Loucy (cell line): ENCODE measurements around the gene SPI1.

Experiments used
- H2AFZ ChIP-seq: fragments of 200-600 bp; sonication (generic); 2 replicates; pipeline ENCODE4 v1.6.0; 2016; ENCODE audit warnings: antibody characterized with exemption, mild to moderate bottlenecking, low read length, moderate library complexity
- H3F3A ChIP-seq: fragments of 200-600 bp; 2 replicates; pipeline ENCODE4 v1.6.0; 2016; ENCODE audit warnings: antibody characterized with exemption, low read depth, mild to moderate bottlenecking
- H3K27me3 ChIP-seq: fragments of 200-600 bp; sonication (generic); 2 replicates; pipeline ENCODE4 v1.6.1; 2014; ENCODE audit warnings: low read length, mild to moderate bottlenecking; ENCODE audit not compliant: insufficient read depth, poor library complexity, severe bottlenecking
- H3K36me3 ChIP-seq: fragments of 200-600 bp; sonication (generic); 2 replicates; pipeline ENCODE4 v1.6.1; 2016; ENCODE audit warnings: low read length; ENCODE audit not compliant: insufficient read depth
- H3K4me1 ChIP-seq: fragments of 200-600 bp; sonication (generic); 2 replicates; pipeline ENCODE4 v1.5.1; 2014; ENCODE audit warnings: low read length, mild to moderate bottlenecking; ENCODE audit not compliant: insufficient read depth, poor library complexity, severe bottlenecking
- H3K4me2 ChIP-seq: fragments of 200-600 bp; sonication (generic); 2 replicates; pipeline ENCODE4 v1.6.0; 2014; ENCODE audit warnings: antibody characterized with exemption, low read length, low read depth, mild to moderate bottlenecking; ENCODE audit not compliant: poor library complexity, severe bottlenecking
- H3K4me3 ChIP-seq: fragments of 200-600 bp; sonication (generic); 2 replicates; pipeline ENCODE4 v1.5.1; 2014; ENCODE audit warnings: low read length, mild to moderate bottlenecking, mixed read lengths; ENCODE audit not compliant: poor library complexity, severe bottlenecking
- H3K79me2 ChIP-seq: fragments of 200-600 bp; sonication (generic); 2 replicates; pipeline ENCODE4 v1.6.1; 2014; ENCODE audit warnings: low read length; ENCODE audit not compliant: insufficient read depth
- H3K9ac ChIP-seq: fragments of 200-600 bp; sonication (generic); 2 replicates; pipeline ENCODE4 v1.6.0; 2014; ENCODE audit warnings: mild to moderate bottlenecking, low read depth, low read length, moderate library complexity; ENCODE audit not compliant: poor library complexity, severe bottlenecking
- H3K9me2 ChIP-seq: fragments of 200-600 bp; sonication (generic); replicated peaks from 2 replicates; pipeline ENCODE4 v1.6.1; 2016; ENCODE audit warnings: low read depth, low read length, mixed read lengths
- H3K9me3 ChIP-seq: fragments of 200-600 bp; sonication (generic); 2 replicates; pipeline ENCODE4 v1.6.1; 2014; ENCODE audit warnings: mild to moderate bottlenecking, antibody characterized with exemption, low read length, low read depth; ENCODE audit not compliant: insufficient read depth
- H4K20me1 ChIP-seq: fragments of 200-600 bp; sonication (generic); 2 replicates; pipeline ENCODE4 v1.6.0; 2014; ENCODE audit warnings: antibody characterized with exemption, low read length, mild to moderate bottlenecking; ENCODE audit not compliant: insufficient read depth, poor library complexity, severe bottlenecking
- EZH2phosphoT487 ChIP-seq: fragments of 200-600 bp; IDR thresholded peaks from 2 replicates; pipeline ENCODE4 v1.6.1; 2018; ENCODE audit warnings: antibody characterized with exemption, mild to moderate bottlenecking, moderate library complexity, borderline replicate concordance
- TF ChIP-seq, protein P1 (sequence below): fragments of 200-600 bp; sonication (generic); conservative IDR thresholded peaks from 2 replicates; pipeline ENCODE4 v1.5.1; 2014; ENCODE audit warnings: mild to moderate bottlenecking, antibody characterized with exemption, low read length

SPI1 gene

DNA sequence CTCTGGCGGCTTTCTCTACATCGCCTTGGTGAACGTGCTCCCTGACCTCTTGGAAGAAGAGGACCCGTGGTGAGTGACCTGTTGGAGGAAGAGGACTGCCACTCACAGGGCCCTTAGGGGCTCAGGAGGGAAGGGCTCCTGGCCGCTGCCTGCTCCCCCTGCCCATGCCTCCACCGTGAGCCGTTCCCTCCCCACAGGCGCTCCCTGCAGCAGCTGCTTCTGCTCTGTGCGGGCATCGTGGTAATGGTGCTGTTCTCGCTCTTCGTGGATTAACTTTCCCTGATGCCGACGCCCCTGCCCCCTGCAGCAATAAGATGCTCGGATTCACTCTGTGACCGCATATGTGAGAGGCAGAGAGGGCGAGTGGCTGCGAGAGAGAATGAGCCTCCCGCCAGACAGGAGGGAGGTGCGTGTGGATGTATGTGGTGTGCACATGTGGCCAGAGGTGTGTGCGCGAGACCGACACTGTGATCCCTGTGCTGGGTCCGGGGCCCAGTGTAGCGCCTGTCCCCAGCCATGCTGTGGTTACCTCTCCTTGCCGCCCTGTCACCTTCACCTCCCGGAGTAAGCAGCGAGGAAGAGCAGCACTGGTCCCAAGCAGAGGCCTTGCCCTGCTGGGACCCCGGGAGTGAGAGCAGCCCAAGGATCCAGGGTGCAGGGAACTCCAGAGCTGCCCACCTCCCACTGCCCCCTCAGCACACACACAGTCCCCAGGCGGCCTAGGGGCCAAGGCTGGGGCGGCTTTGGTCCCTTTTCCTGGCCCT is 36.9 kb upstream of the SPI1 start:
- no peaks in the 10 kb centered on the region for H3K79me2 ChIP-seq
- H3F3A ChIP-seq, result no peaks in the 10 kb centered on the region
- no peak overlapping the region for H2AFZ ChIP-seq
- no peaks in the 10 kb centered on the region for H4K20me1 ChIP-seq
- H3K36me3 ChIP-seq, result peaks cover 27% of the 10 kb centered on the region; the same call in 1 of the 2 replicates
- no peaks in the 10 kb centered on the region for H3K4me1 ChIP-seq
- no peaks in the 10 kb centered on the region for H3K9me2 ChIP-seq
- H3K9ac ChIP-seq, result no peak overlapping the region
- TF ChIP-seq, protein P1, sequence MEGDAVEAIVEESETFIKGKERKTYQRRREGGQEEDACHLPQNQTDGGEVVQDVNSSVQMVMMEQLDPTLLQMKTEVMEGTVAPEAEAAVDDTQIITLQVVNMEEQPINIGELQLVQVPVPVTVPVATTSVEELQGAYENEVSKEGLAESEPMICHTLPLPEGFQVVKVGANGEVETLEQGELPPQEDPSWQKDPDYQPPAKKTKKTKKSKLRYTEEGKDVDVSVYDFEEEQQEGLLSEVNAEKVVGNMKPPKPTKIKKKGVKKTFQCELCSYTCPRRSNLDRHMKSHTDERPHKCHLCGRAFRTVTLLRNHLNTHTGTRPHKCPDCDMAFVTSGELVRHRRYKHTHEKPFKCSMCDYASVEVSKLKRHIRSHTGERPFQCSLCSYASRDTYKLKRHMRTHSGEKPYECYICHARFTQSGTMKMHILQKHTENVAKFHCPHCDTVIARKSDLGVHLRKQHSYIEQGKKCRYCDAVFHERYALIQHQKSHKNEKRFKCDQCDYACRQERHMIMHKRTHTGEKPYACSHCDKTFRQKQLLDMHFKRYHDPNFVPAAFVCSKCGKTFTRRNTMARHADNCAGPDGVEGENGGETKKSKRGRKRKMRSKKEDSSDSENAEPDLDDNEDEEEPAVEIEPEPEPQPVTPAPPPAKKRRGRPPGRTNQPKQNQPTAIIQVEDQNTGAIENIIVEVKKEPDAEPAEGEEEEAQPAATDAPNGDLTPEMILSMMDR, result no peak
- no peak for TF ChIP-seq EZH2phosphoT487
- H3K27me3 ChIP-seq, result no peaks in the 10 kb centered on the region
- H3K4me3 ChIP-seq, result no peak overlapping the region
- H3K4me2 ChIP-seq, result no peak overlapping the region
- H3K9me3 ChIP-seq, result no peaks in the 10 kb centered on the region

GRCh38 chr11:47414685-47415070 is 36.3 kb upstream of the SPI1 start:
- no peaks in the 10 kb centered on the region for H3K9me2 ChIP-seq
- no peaks in the 10 kb centered on the region for H3K27me3 ChIP-seq
- H3K36me3 ChIP-seq, result peaks cover 21% of the 10 kb centered on the region; the same call in 1 of the 2 replicates
- no peak for TF ChIP-seq EZH2phosphoT487
- TF ChIP-seq, protein P1, result no peak
- H3K79me2 ChIP-seq, result no peaks in the 10 kb centered on the region
- H3K4me3 ChIP-seq, result no peak overlapping the region
- no peaks in the 10 kb centered on the region for H3F3A ChIP-seq
- H3K4me2 ChIP-seq, result no peak overlapping the region
- no peaks in the 10 kb centered on the region for H4K20me1 ChIP-seq
- no peak overlapping the region for H2AFZ ChIP-seq
- H3K4me1 ChIP-seq, result peaks cover under 1% of the 10 kb centered on the region
- H3K9me3 ChIP-seq, result no peaks in the 10 kb centered on the region
- no peak overlapping the region for H3K9ac ChIP-seq

DNA sequence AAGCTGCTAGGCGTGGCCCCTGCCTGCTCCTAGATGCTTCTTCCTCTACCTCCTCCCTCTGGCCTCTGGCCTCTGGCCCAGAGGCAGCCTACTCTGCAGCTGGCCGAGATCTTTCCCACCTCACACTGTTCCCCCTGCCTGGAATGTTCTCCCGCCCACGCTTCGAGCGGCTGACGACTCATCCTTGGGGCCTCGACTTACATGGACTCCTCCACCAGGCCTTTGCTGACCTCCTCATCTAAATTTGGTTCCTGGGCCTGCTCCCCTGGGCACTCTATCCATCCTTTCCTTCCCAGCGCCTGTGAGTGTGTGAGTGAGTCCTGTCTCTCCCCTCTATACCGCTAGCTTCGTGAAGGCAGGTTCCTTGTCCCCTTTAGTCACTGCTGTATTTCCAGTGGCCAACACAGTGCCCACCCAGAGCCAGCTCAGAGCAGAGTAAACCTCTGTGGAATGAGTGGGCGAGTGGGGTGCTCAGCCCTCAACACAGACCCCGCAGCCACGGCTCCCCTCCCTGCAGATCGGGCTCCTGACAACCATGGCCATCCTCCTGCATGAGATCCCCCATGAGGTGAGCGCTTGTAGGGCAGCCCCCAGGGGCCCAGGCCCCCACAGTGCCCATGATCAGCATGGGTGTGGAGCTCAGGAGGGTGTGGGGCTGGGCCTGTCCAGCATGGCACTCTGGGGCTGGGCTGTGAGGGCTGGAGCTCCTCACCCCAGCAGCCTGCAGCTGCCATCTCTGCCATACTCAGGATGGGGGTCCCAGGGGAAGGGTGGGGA is 35.7 kb upstream of the SPI1 start:
- H3K9ac ChIP-seq, result no peak overlapping the region
- H3K4me2 ChIP-seq, result no peak overlapping the region
- H3K9me2 ChIP-seq, result no peaks in the 10 kb centered on the region
- H3K4me1 ChIP-seq, result peaks cover 6% of the 10 kb centered on the region
- peaks cover 4% of the 10 kb centered on the region; the same call in 1 of the 2 replicates for H3K79me2 ChIP-seq
- H2AFZ ChIP-seq, result no peak overlapping the region
- TF ChIP-seq, protein P1, result no peak
- no peak for TF ChIP-seq EZH2phosphoT487
- no peaks in the 10 kb centered on the region for H3K27me3 ChIP-seq
- no peaks in the 10 kb centered on the region for H4K20me1 ChIP-seq
- H3K36me3 ChIP-seq, result peaks cover 18% of the 10 kb centered on the region; the same call in 1 of the 2 replicates
- H3F3A ChIP-seq, result no peaks in the 10 kb centered on the region
- no peaks in the 10 kb centered on the region for H3K9me3 ChIP-seq
- no peak overlapping the region for H3K4me3 ChIP-seq
